Osteoblast (primary cell): ENCODE data around the gene ABLIM1. TPM values are rescaled to one million over a fixed set of nuclear protein-coding genes. Genes with fewer than 3 reads are reported as not detected.

ENCODE experiments used
- DNase-seq: peaks from one replicate; pipeline ENCODE4 v3.0.0; 2011; ENCODE audit warnings: low spot score, mixed read lengths; ENCODE audit not compliant: insufficient read length; ENCODE audit errors: missing footprints
- H2AFZ ChIP-seq: 2 replicates; pipeline ENCODE4 v1.6.0; 2011; ENCODE audit warnings: mild to moderate bottlenecking, low read length
- H3K27ac ChIP-seq: 2 replicates; pipeline ENCODE4 v1.5.1; 2011; ENCODE audit warnings: mild to moderate bottlenecking, low read depth, low read length, moderate library complexity
- H3K27me3 ChIP-seq: 2 replicates; pipeline ENCODE4 v1.6.0; 2012; ENCODE audit warnings: mild to moderate bottlenecking, control low read depth, inconsistent platforms, low read length, moderate library complexity; ENCODE audit not compliant: insufficient read depth
- H3K36me3 ChIP-seq: 2 replicates; pipeline ENCODE4 v1.5.1; 2011; ENCODE audit warnings: mild to moderate bottlenecking, low read length, control low read depth, moderate library complexity; ENCODE audit not compliant: insufficient read depth
- H3K4me1 ChIP-seq: 2 replicates; pipeline ENCODE4 v1.5.1; 2011; ENCODE audit warnings: mild to moderate bottlenecking, low read length, control low read depth, moderate library complexity; ENCODE audit not compliant: insufficient read depth
- H3K4me2 ChIP-seq: 2 replicates; pipeline ENCODE4 v1.6.0; 2011; ENCODE audit warnings: mild to moderate bottlenecking, low read length; ENCODE audit not compliant: insufficient read depth
- H3K4me3 ChIP-seq: fragments of 200-600 bp; sonication (generic); 3 replicates; pipeline ENCODE4 v1.5.1; 2012; ENCODE audit warnings: mild to moderate bottlenecking, low read length, inconsistent platforms; ENCODE audit not compliant: insufficient read depth
- H3K79me2 ChIP-seq: 2 replicates; pipeline ENCODE4 v1.6.0; 2012; ENCODE audit warnings: mild to moderate bottlenecking, low read length, control low read depth, inconsistent platforms; ENCODE audit not compliant: insufficient read depth
- H3K9me3 ChIP-seq: 2 replicates; pipeline ENCODE4 v1.5.1; 2011; ENCODE audit warnings: low read depth, low read length, control low read depth
- H4K20me1 ChIP-seq: 2 replicates; pipeline ENCODE4 v1.6.0; 2012; ENCODE audit warnings: mild to moderate bottlenecking, low read length, control low read depth; ENCODE audit not compliant: insufficient read depth
- total RNA-seq: library from RNA; depleted of rRNA; stranded (reverse); fragments of >200 nt; gene quantifications from 2 replicates; pipeline ENCODE4 v1.2.3, GENCODE V29; 2012
- TF ChIP-seq, protein P1 (sequence below): IDR thresholded peaks from 2 replicates; pipeline ENCODE4 v1.5.1; 2011; ENCODE audit warnings: mild to moderate bottlenecking, low read depth, low read length, moderate library complexity; ENCODE audit errors: extremely low read depth

The ABLIM1 gene
- total RNA-seq, 1 donor, result 11.2 TPM

GRCh38 chr10:114498413-114499111 is 159.5 kb downstream of the ABLIM1 start:
- no peak overlapping the region for H3K4me2 ChIP-seq
- TF ChIP-seq, protein P1, sequence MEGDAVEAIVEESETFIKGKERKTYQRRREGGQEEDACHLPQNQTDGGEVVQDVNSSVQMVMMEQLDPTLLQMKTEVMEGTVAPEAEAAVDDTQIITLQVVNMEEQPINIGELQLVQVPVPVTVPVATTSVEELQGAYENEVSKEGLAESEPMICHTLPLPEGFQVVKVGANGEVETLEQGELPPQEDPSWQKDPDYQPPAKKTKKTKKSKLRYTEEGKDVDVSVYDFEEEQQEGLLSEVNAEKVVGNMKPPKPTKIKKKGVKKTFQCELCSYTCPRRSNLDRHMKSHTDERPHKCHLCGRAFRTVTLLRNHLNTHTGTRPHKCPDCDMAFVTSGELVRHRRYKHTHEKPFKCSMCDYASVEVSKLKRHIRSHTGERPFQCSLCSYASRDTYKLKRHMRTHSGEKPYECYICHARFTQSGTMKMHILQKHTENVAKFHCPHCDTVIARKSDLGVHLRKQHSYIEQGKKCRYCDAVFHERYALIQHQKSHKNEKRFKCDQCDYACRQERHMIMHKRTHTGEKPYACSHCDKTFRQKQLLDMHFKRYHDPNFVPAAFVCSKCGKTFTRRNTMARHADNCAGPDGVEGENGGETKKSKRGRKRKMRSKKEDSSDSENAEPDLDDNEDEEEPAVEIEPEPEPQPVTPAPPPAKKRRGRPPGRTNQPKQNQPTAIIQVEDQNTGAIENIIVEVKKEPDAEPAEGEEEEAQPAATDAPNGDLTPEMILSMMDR, result no peak
- no peaks in the 10 kb centered on the region for H3K79me2 ChIP-seq
- no peak overlapping the region for H2AFZ ChIP-seq
- H3K36me3 ChIP-seq, result no peaks in the 10 kb centered on the region
- H3K4me3 ChIP-seq, result no peak overlapping the region
- no peaks in the 10 kb centered on the region for H4K20me1 ChIP-seq
- no peaks in the 10 kb centered on the region for H3K9me3 ChIP-seq
- H3K4me1 ChIP-seq, result no peaks in the 10 kb centered on the region
- no peak overlapping the region for H3K27ac ChIP-seq
- DNase-seq, result no peak
- H3K27me3 ChIP-seq, result no peaks in the 10 kb centered on the region

GRCh38 chr10:114495303-114495702 is 162.8 kb downstream of the ABLIM1 start:
- Histone ChIP-seq H3K27ac (no peak overlapping the region), H3K27me3 (no peaks in the 10 kb centered on the region), H3K36me3 (no peaks in the 10 kb centered on the region), H4K20me1 (no peaks in the 10 kb centered on the region), H2AFZ (no peak overlapping the region), H3K4me1 (no peaks in the 10 kb centered on the region), H3K4me3 (no peak overlapping the region), H3K4me2 (no peak overlapping the region), H3K9me3 (no peaks in the 10 kb centered on the region), H3K79me2 (no peaks in the 10 kb centered on the region)
- TF ChIP-seq, protein P1, result no peak
- DNase-seq, result no peak

GRCh38 chr10:114492351-114493037 is 165.6 kb downstream of the ABLIM1 start:
- no peak overlapping the region for H3K4me2 ChIP-seq
- no peak for DNase-seq
- no peaks in the 10 kb centered on the region for H4K20me1 ChIP-seq
- no peaks in the 10 kb centered on the region for H3K9me3 ChIP-seq
- H3K4me1 ChIP-seq, result no peaks in the 10 kb centered on the region
- no peaks in the 10 kb centered on the region for H3K36me3 ChIP-seq
- no peak overlapping the region for H3K27ac ChIP-seq
- no peak overlapping the region for H3K4me3 ChIP-seq
- H3K27me3 ChIP-seq, result no peaks in the 10 kb centered on the region
- TF ChIP-seq, protein P1, result no peak
- no peaks in the 10 kb centered on the region for H3K79me2 ChIP-seq
- H2AFZ ChIP-seq, result no peak overlapping the region

- H3K4me1 ChIP-seq, result no peaks in the 10 kb centered on the region
- H3K9me3 ChIP-seq, result no peaks in the 10 kb centered on the region
- H4K20me1 ChIP-seq, result no peaks in the 10 kb centered on the region
- H3K27ac ChIP-seq, result no peak overlapping the region
- H3K36me3 ChIP-seq, result no peaks in the 10 kb centered on the region
- H3K27me3 ChIP-seq, result no peaks in the 10 kb centered on the region
- DNase-seq, result no peak
- H3K79me2 ChIP-seq, result no peaks in the 10 kb centered on the region
- no peak overlapping the region for H3K4me3 ChIP-seq
- no peak overlapping the region for H3K4me2 ChIP-seq
- no peak overlapping the region for H2AFZ ChIP-seq
- TF ChIP-seq, protein P1, result no peak
These were observed 166.1 kb downstream of the ABLIM1 start for GRCh38 chr10:114491933-114492332.
